Endothelial cell of umbilical vein (primary cell): ENCODE data around the gene KCNMA1.

ENCODE experiments used
- CTCF ChIP-seq, 2 donors: IDR thresholded peaks; 1 replicate in 1 of 2; 2 replicates in 1 of 2; pipeline ENCODE4 v1.5.1; 2011; ENCODE audit warnings: low read length in 2 of 2, mild to moderate bottlenecking in 2 of 2, moderate library complexity in 2 of 2, control low read depth in 1 of 2, inconsistent platforms in 1 of 2, low read depth in 1 of 2; ENCODE audit not compliant: insufficient read depth in 1 of 2; ENCODE audit errors: extremely low read depth in 1 of 2
- GATA2 ChIP-seq: IDR thresholded peaks from 2 replicates; pipeline ENCODE4 v1.7.0; 2011; ENCODE audit warnings: low read depth, mild to moderate bottlenecking, moderate library complexity, mixed read lengths, low read length; ENCODE audit not compliant: insufficient read length, insufficient read depth
- MAX ChIP-seq: IDR thresholded peaks from 2 replicates; pipeline ENCODE4 v1.6.1; 2011; ENCODE audit not compliant: insufficient read depth, insufficient read length
- POLR2A ChIP-seq: IDR thresholded peaks from 2 replicates; pipeline ENCODE4 v1.6.1; 2012; ENCODE audit warnings: low read depth, mild to moderate bottlenecking, control low read depth, low read length
- POLR2AphosphoS5 ChIP-seq: IDR thresholded peaks from 2 replicates; pipeline ENCODE4 v1.6.1; 2012; ENCODE audit warnings: low read depth, mild to moderate bottlenecking, control low read depth, low read length, moderate library complexity; ENCODE audit not compliant: insufficient read depth

- TF ChIP-seq CTCF (IDR thresholded peaks at IDR 0.05; ENCODE audit: extremely low read depth in 1 of 2, insufficient read depth in 1 of 2, low read depth in 1 of 2, low read length in 2 of 2) (no peak), POLR2A (no peak), MAX (no peak), GATA2 (no peak), POLR2AphosphoS5 (no peak)
Measured at GRCh38 chr10:77496941-77497420, 140.6 kb downstream of the KCNMA1 start.
